K562 (cell line): ENCODE measurements around the gene SLC35A4. TPM values are rescaled to one million over a fixed set of nuclear protein-coding genes. Genes with fewer than 3 reads are reported as not detected.

Experiments used
- ATF7 ChIP-seq: fragments of 450-650 bp; IDR thresholded peaks from 2 replicates; pipeline ENCODE4 v1.7.1; 2014; ENCODE audit warnings: mild to moderate bottlenecking, moderate library complexity
- HDAC1 ChIP-seq, 2 experiments: fragments of 450-650 bp; IDR thresholded peaks; 2 replicates each; pipeline ENCODE4 v1.6.1; 2016 to 2017; ENCODE audit warnings: inconsistent platforms in 1 of 2, mild to moderate bottlenecking in 1 of 2, moderate library complexity in 1 of 2
- JUND ChIP-seq, 2 experiments: IDR thresholded peaks; 2 replicates in 1 of 2; 3 replicates in 1 of 2; pipeline ENCODE4 v1.6.1; 2011; ENCODE audit warnings: borderline replicate concordance in 2 of 2, low read depth in 2 of 2, low read length in 2 of 2, improper control_type of control experiment in 1 of 2, missing biosample characterization in 1 of 2, missing genetic modification characterization in 1 of 2, missing genetic modification reagents in 1 of 2
- POLR2A ChIP-seq: fragments of 450-650 bp; conservative IDR thresholded peaks from 2 replicates; pipeline ENCODE4 v1.6.1; 2016
- RCOR1 ChIP-seq, 2 experiments: IDR thresholded peaks; 2 replicates each; pipeline ENCODE4 v1.6.1; 2012; ENCODE audit warnings: low read depth in 2 of 2, low read length in 2 of 2, borderline replicate concordance in 1 of 2, improper control_type of control experiment in 1 of 2
- SMARCE1 ChIP-seq: fragments of 450-650 bp; IDR thresholded peaks from 2 replicates; pipeline ENCODE4 v1.7.1; 2016; ENCODE audit warnings: mild to moderate bottlenecking
- TEAD4 ChIP-seq, 2 experiments: sonication (generic) in 1 of 2; formaldehyde crosslinking in 1 of 2; IDR thresholded peaks; 2 replicates each; pipeline versions ENCODE4 v1.6.1 to v1.8.0; 2012 to 2022; ENCODE audit warnings: borderline replicate concordance in 1 of 2, inconsistent platforms in 1 of 2, low read length in 1 of 2, mild to moderate bottlenecking in 1 of 2, missing genetic modification reagents in 1 of 2
- ZEB2 ChIP-seq: fragments of 450-650 bp; IDR thresholded peaks from 2 replicates; pipeline ENCODE4 v1.6.1; 2016
- ZNF140 ChIP-seq: fragments of 250-450 bp; sonication (Bioruptor Pico); IDR thresholded peaks from 2 replicates; pipeline ENCODE4 v1.8.0; 2021; ENCODE audit warnings: moderate library complexity, mild to moderate bottlenecking, inconsistent platforms
- ZNF316 ChIP-seq: fragments of 450-650 bp; IDR thresholded peaks from 2 replicates; pipeline ENCODE4 v1.6.1; 2016
- ZSCAN32 ChIP-seq: fragments of 450-650 bp; formaldehyde crosslinking; IDR thresholded peaks from 2 replicates; pipeline ENCODE4 v1.4.0; 2020; ENCODE audit warnings: mild to moderate bottlenecking, moderate library complexity
- polyA plus RNA-seq, 8 experiments: library from polyadenylated mRNA; depleted of rRNA in 4 of 8; stranded (reverse) in 5 of 8; unstranded in 3 of 8; fragments of >200 nt; fragmentation: Nextera tagmentation in 2 of 8; fragmentation: Illumina TruSeq in 1 of 8; extraction: Ambion mirVana in 2 of 8; extraction: Trizol in 1 of 8; gene quantifications; 2 replicates each; pipeline versions ENCODE4 v1.2.1 to v1.2.3, GENCODE V29; 2011 to 2014; ENCODE audit warnings: inconsistent platforms in 1 of 8, missing spikeins in 1 of 8
- total RNA-seq, 7 experiments: library from RNA; depleted of rRNA in 6 of 7; stranded (reverse); fragments of >200 nt in 6 of 7; fragmentation: Illumina TruSeq in 2 of 7; extraction: Trizol in 2 of 7; gene quantifications; 2 replicates each; pipeline versions ENCODE4 v1.2.1 to v1.2.3, GENCODE V29; 2011 to 2021; ENCODE audit warnings: low replicate concordance in 1 of 7
- TF ChIP-seq, protein P1 (sequence below): fragments of 250-450 bp; sonication (Bioruptor Pico); IDR thresholded peaks from 2 replicates; pipeline ENCODE4 v1.5.0; 2021; ENCODE audit warnings: mild to moderate bottlenecking, borderline replicate concordance
- TF ChIP-seq, protein P2 (sequence below), 2 experiments: fragments of 450-650 bp in 1 of 2; IDR thresholded peaks; 2 replicates each; pipeline ENCODE4 v1.6.1; 2011 to 2017; ENCODE audit warnings: low read depth in 2 of 2, antibody characterized with exemption in 1 of 2, borderline replicate concordance in 1 of 2, low read length in 1 of 2, mild to moderate bottlenecking in 1 of 2, mixed read lengths in 1 of 2; ENCODE audit not compliant: control insufficient read depth in 1 of 2
- TF ChIP-seq, protein P3 (sequence below), 3 experiments: fragments of 200-800 bp in 1 of 3; sonication (Bioruptor generic) in 1 of 3; sonication (generic) in 1 of 3; formaldehyde crosslinking in 1 of 3; IDR thresholded peaks; 2 replicates each; pipeline versions ENCODE4 v1.6.1 to v1.8.0; 2016 to 2022; ENCODE audit warnings: mild to moderate bottlenecking in 2 of 3, missing compliant biosample characterization in 2 of 3, missing genetic modification characterization in 2 of 3, missing genetic modification reagents in 1 of 3
- TF ChIP-seq, protein P4 (sequence below): IDR thresholded peaks from 2 replicates; pipeline ENCODE4 v1.6.1; 2012; ENCODE audit warnings: low read depth, low read length, improper control_type of control experiment, borderline replicate concordance
- TF ChIP-seq, protein P5 (sequence below): fragments of 450-650 bp; formaldehyde crosslinking; IDR thresholded peaks from 2 replicates; pipeline ENCODE4 v1.4.0; 2022; ENCODE audit warnings: missing genetic modification characterization

Gene SLC35A4
- total and polyA plus RNA-seq, 9 of the 15 experiments (the other 6 are each of a cell fraction or from before 2014, with no cell fraction given): 21.8 to 171 (median 42.5) TPM

DNA sequence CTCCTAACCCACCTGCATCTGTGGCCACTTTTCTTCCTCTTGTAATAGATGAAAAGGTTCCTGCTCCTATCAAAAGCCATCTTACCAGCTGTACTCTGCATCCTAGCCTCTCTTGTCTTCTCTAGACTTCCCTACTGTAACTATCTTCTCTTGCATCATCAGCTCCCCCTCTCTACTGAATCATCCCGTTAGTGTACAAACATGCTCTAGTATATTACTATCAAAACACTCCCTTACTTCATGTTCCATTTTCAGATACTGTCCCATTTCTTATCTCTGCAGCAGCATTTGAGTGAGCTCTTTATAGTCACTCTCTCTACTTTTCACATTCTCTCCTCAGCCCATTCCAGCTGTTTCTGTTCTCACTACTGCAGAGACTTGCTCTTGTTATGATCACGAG, 10.2 kb upstream of the SLC35A4 start (continued):
- TF ChIP-seq, protein P1, sequence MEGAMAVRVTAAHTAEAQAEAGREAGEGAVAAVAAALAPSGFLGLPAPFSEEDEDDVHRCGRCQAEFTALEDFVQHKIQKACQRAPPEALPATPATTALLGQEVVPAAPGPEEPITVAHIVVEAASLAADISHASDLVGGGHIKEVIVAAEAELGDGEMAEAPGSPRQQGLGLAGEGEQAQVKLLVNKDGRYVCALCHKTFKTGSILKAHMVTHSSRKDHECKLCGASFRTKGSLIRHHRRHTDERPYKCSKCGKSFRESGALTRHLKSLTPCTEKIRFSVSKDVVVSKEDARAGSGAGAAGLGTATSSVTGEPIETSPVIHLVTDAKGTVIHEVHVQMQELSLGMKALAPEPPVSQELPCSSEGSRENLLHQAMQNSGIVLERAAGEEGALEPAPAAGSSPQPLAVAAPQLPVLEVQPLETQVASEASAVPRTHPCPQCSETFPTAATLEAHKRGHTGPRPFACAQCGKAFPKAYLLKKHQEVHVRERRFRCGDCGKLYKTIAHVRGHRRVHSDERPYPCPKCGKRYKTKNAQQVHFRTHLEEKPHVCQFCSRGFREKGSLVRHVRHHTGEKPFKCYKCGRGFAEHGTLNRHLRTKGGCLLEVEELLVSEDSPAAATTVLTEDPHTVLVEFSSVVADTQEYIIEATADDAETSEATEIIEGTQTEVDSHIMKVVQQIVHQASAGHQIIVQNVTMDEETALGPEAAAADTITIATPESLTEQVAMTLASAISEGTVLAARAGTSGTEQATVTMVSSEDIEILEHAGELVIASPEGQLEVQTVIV: no peak
- no peak for TF ChIP-seq ZNF140 (CRISPR knock-in tag)
- TF ChIP-seq, protein P2, sequence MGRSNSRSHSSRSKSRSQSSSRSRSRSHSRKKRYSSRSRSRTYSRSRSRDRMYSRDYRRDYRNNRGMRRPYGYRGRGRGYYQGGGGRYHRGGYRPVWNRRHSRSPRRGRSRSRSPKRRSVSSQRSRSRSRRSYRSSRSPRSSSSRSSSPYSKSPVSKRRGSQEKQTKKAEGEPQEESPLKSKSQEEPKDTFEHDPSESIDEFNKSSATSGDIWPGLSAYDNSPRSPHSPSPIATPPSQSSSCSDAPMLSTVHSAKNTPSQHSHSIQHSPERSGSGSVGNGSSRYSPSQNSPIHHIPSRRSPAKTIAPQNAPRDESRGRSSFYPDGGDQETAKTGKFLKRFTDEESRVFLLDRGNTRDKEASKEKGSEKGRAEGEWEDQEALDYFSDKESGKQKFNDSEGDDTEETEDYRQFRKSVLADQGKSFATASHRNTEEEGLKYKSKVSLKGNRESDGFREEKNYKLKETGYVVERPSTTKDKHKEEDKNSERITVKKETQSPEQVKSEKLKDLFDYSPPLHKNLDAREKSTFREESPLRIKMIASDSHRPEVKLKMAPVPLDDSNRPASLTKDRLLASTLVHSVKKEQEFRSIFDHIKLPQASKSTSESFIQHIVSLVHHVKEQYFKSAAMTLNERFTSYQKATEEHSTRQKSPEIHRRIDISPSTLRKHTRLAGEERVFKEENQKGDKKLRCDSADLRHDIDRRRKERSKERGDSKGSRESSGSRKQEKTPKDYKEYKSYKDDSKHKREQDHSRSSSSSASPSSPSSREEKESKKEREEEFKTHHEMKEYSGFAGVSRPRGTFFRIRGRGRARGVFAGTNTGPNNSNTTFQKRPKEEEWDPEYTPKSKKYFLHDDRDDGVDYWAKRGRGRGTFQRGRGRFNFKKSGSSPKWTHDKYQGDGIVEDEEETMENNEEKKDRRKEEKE (IDR thresholded peaks at IDR 0.05; ENCODE audit: borderline replicate concordance in 1 of 2, control insufficient read depth in 1 of 2, low read depth in 2 of 2, low read length in 1 of 2): no peak
- TF ChIP-seq POLR2A: peak; percentile 44
- TF ChIP-seq, protein P3, sequence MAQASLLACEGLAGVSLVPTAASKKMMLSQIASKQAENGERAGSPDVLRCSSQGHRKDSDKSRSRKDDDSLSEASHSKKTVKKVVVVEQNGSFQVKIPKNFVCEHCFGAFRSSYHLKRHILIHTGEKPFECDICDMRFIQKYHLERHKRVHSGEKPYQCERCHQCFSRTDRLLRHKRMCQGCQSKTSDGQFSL (CRISPR knock-in tag; IDR thresholded peaks at IDR 0.05): peak; percentile 79; the same call in 1 of the 2 replicates
- TF ChIP-seq, protein P3 (tag; IDR thresholded peaks at IDR 0.05): no peak
- TF ChIP-seq, protein P4, sequence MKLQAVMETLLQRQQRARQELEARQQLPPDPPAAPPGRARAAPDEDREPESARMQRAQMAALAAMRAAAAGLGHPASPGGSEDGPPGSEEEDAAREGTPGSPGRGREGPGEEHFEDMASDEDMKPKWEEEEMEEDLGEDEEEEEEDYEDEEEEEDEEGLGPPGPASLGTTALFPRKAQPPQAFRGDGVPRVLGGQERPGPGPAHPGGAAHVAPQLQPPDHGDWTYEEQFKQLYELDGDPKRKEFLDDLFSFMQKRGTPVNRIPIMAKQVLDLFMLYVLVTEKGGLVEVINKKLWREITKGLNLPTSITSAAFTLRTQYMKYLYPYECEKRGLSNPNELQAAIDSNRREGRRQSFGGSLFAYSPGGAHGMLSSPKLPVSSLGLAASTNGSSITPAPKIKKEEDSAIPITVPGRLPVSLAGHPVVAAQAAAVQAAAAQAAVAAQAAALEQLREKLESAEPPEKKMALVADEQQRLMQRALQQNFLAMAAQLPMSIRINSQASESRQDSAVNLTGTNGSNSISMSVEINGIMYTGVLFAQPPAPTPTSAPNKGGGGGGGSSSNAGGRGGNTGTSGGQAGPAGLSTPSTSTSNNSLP: peak; percentile 65; the same call in 1 of the 2 replicates
- TF ChIP-seq ZNF316: peak; percentile 3; the same call in 1 of the 2 replicates
- TF ChIP-seq, protein P5, sequence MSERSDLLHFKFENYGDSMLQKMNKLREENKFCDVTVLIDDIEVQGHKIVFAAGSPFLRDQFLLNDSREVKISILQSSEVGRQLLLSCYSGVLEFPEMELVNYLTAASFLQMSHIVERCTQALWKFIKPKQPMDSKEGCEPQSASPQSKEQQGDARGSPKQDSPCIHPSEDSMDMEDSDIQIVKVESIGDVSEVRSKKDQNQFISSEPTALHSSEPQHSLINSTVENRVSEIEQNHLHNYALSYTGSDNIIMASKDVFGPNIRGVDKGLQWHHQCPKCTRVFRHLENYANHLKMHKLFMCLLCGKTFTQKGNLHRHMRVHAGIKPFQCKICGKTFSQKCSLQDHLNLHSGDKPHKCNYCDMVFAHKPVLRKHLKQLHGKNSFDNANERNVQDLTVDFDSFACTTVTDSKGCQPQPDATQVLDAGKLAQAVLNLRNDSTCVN (CRISPR knock-in tag): 0 out of 2 replicates have a peak, but pooled peaks have one; percentile 17
- peak in 1 of 2 experiments; percentile 37; a peak in 1 of 4 replicates for TF ChIP-seq RCOR1 (IDR thresholded peaks at IDR 0.05; ENCODE audit: borderline replicate concordance in 1 of 2, low read depth in 2 of 2, low read length in 2 of 2)
- TF ChIP-seq ATF7: peak; percentile 60; the same call in 1 of the 2 replicates
- TF ChIP-seq ZSCAN32 (CRISPR knock-in tag): 0 out of 2 replicates have a peak, but pooled peaks have one; percentile 44
- TF ChIP-seq HDAC1 (IDR thresholded peaks at IDR 0.05): peak in 1 of 2 experiments; percentile 27; a peak in 1 of 4 replicates
- peak; percentile 32; the same call in 1 of the 2 replicates for TF ChIP-seq SMARCE1
- peak; percentile 58; the same call in 1 of the 2 replicates for TF ChIP-seq ZEB2
- TF ChIP-seq TEAD4 (IDR thresholded peaks at IDR 0.05; ENCODE audit: low read length): 0 out of 2 replicates have a peak, but pooled peaks have one; percentile 25
- no peak for TF ChIP-seq TEAD4 (CRISPR knock-in tag; IDR thresholded peaks at IDR 0.05; ENCODE audit: borderline replicate concordance)
- TF ChIP-seq JUND (IDR thresholded peaks at IDR 0.05; ENCODE audit: borderline replicate concordance, low read depth, low read length): peak; percentile 83
- TF ChIP-seq JUND (tag; IDR thresholded peaks at IDR 0.05; ENCODE audit: borderline replicate concordance, low read depth, low read length): peak; percentile 69; the same call in 1 of the 3 replicates
